Ascending aorta (tissue), 2 donors: ENCODE data around the gene AP4M1. TPM values are rescaled to one million over a fixed set of nuclear protein-coding genes. Genes with fewer than 3 reads are reported as not detected.

Source experiments
- DNase-seq, 2 donors: peaks; one replicate each; pipeline ENCODE4 v3.0.0-alpha.2; 2019; ENCODE audit warnings: low spot score in 2 of 2
- H3K27ac ChIP-seq, 2 donors: fragments of 200-600 bp; sonication (generic); one replicate each; pipeline ENCODE4 v1.5.1; 2016 to 2017; ENCODE audit warnings: mild to moderate bottlenecking in 1 of 2
- H3K27me3 ChIP-seq: fragments of 200-600 bp; sonication (generic); one replicate; pipeline ENCODE4 v1.5.1; 2017
- H3K36me3 ChIP-seq, 2 donors: fragments of 200-600 bp; sonication (generic); one replicate each; pipeline ENCODE4 v1.5.1; 2016
- H3K4me1 ChIP-seq, 2 donors: fragments of 200-600 bp; sonication (generic); one replicate each; pipeline ENCODE4 v1.5.1; 2016 to 2017; ENCODE audit warnings: mild to moderate bottlenecking in 1 of 2
- H3K4me3 ChIP-seq, 2 donors: fragments of 200-600 bp; sonication (generic); one replicate each; pipeline ENCODE4 v1.5.1; 2016 to 2017; ENCODE audit warnings: mild to moderate bottlenecking in 1 of 2
- H3K9me3 ChIP-seq, 2 donors: fragments of 200-600 bp; sonication (generic); one replicate each; pipeline ENCODE4 v1.5.1; 2016
- intact Hi-C: fragments of 100-400 bp; cut with DNase I; formaldehyde crosslinking; loops from one replicate; pipeline ENCODE4 v1.15.1; 2023
- total RNA-seq: library from RNA; depleted of rRNA; stranded (reverse); fragments of >200 nt; gene quantifications from one replicate; pipeline ENCODE4 v1.1.0, GENCODE V29; 2016
- TF ChIP-seq, protein P1 (sequence below), 3 experiments: fragments of 200-600 bp in 2 of 3; fragments of 450-650 bp in 1 of 3; sonication (generic) in 2 of 3; IDR thresholded peaks; one replicate each; pipeline ENCODE4 v1.5.1; 2016 to 2019; ENCODE audit warnings: antibody characterized with exemption in 3 of 3, mild to moderate bottlenecking in 1 of 3, moderate library complexity in 1 of 3

AP4M1 gene
- total RNA-seq, 1 donor from 2014 or later: 29.6 TPM

GRCh38 chr7:100109521-100110163 lies 8.2 kb downstream of the AP4M1 start:
- intact Hi-C loops: no loop called here
- Histone ChIP-seq H3K9me3 (no peaks in the 10 kb centered on the region), H3K27ac (no peak overlapping the region), H3K4me1 (no peaks in the 10 kb centered on the region), H3K36me3 (peaks cover 80 to 92% of the 10 kb centered on the region in 2 donors), H3K27me3 (no peaks in the 10 kb centered on the region), H3K4me3 (no peak overlapping the region)
- DNase-seq: no peak
- TF ChIP-seq, protein P1, sequence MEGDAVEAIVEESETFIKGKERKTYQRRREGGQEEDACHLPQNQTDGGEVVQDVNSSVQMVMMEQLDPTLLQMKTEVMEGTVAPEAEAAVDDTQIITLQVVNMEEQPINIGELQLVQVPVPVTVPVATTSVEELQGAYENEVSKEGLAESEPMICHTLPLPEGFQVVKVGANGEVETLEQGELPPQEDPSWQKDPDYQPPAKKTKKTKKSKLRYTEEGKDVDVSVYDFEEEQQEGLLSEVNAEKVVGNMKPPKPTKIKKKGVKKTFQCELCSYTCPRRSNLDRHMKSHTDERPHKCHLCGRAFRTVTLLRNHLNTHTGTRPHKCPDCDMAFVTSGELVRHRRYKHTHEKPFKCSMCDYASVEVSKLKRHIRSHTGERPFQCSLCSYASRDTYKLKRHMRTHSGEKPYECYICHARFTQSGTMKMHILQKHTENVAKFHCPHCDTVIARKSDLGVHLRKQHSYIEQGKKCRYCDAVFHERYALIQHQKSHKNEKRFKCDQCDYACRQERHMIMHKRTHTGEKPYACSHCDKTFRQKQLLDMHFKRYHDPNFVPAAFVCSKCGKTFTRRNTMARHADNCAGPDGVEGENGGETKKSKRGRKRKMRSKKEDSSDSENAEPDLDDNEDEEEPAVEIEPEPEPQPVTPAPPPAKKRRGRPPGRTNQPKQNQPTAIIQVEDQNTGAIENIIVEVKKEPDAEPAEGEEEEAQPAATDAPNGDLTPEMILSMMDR (IDR thresholded peaks at IDR 0.05): no peak

DNA sequence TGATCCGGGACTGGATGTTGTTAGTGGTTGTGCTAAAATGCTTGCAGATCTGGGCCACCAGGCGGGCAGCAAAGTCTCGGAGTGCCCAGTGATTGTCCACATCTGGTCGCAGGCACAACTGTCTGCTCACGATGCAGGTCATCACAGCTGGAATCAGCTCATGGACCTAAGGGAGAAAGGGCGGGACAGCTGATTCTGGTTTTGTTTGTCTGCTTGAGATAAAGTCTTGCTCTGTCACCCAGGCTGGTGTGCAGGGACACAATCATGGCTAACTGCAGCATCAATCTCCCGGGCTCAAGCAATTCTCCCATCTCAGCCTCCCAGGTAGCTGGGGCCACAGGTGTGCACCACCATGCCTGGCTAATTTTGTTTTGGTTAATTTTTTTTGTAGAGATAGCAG lies 9.7 kb downstream of the AP4M1 start:
- no peak overlapping the region for H3K4me3 ChIP-seq
- peaks cover 72 to 77% of the 10 kb centered on the region in 2 donors for H3K36me3 ChIP-seq
- no peak overlapping the region for H3K27ac ChIP-seq
- H3K4me1 ChIP-seq: no peaks in the 10 kb centered on the region
- no peaks in the 10 kb centered on the region for H3K9me3 ChIP-seq
- H3K27me3 ChIP-seq: no peaks in the 10 kb centered on the region
- TF ChIP-seq, protein P1 (IDR thresholded peaks at IDR 0.05): no peak
- DNase-seq: no peak
- intact Hi-C loops: no loop called here

GRCh38 chr7:100111914-100112313 lies 10.5 kb downstream of the AP4M1 start:
- Histone ChIP-seq H3K36me3 (peaks cover 64 to 70% of the 10 kb centered on the region in 2 donors), H3K27ac (no peak overlapping the region), H3K4me3 (no peak overlapping the region), H3K27me3 (no peaks in the 10 kb centered on the region), H3K9me3 (no peaks in the 10 kb centered on the region), H3K4me1 (no peaks in the 10 kb centered on the region)
- intact Hi-C loops: no loop called here
- TF ChIP-seq, protein P1 (IDR thresholded peaks at IDR 0.05): no peak
- no peak for DNase-seq

DNA sequence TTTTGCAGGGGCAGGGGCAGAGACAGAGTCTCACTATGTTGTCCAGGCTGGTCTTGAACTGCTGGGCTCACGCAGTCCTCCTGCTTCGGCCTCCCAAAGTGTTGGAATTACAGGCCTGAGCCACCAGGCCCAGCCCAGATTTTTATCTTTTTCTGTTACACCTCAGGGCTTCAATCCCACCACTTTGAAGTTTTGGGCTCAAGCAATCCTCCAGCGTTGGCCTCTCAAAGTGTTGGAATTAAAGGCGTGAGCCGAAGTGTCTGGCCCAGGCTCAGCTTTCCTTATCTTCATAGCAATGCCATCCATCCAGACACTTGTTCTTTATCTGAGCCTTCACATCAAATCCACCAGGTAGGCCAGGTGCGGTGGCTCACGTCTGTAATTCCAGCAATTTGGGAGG lies 13.6 kb downstream of the AP4M1 start:
- TF ChIP-seq, protein P1 (IDR thresholded peaks at IDR 0.05): no peak
- H3K9me3 ChIP-seq: no peaks in the 10 kb centered on the region
- H3K4me3 ChIP-seq: no peak overlapping the region
- H3K27ac ChIP-seq: no peak overlapping the region
- H3K27me3 ChIP-seq: no peaks in the 10 kb centered on the region
- intact Hi-C loops: no loop called here
- H3K36me3 ChIP-seq: peaks cover 41 to 43% of the 10 kb centered on the region in 2 donors
- no peak for DNase-seq
- peaks cover 0 to 1% of the 10 kb centered on the region in 2 donors for H3K4me1 ChIP-seq

DNA sequence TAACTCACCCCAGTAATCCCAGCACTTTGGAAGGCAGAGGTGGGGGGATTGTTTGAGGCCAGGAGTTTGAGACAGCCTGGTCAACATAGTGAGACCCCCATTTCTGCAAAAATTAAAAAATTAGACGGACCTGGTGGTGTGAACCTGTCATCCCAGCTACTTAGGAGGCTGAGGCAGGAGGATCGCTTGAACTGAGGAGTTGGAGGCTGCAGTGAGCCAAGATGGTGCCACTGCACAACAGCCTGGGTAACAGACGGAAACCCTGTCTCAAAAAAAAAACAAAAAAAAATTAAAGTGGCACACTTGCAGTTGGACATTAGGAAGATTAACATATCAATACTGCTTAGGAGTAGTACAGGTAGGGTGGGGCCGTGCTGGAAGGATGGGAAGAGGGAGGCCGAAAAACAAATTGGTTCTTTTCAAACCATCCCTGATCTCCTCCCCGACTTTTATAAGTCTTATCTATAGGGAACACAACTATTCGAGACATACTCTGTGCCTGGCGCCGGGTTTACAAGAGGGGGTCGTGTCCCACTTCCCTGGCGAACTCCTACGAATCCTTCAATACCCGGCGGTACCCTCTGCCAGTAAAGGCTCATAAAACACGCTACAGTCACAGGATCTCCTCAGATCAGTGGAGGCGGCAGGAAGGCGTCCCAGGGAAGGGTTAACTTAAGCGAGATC lies 17.1 kb downstream of the AP4M1 start:
- intact Hi-C loops: loop anchor here (1.0 to 2.0 kb wide), 2 partner anchors 17 to 30 kb away; partner anchors contain the start of genes AP4M1, LAMTOR4 and MCM7
- no peak for DNase-seq
- Histone ChIP-seq H3K4me1 (peaks cover 0 to 9% of the 10 kb centered on the region in 2 donors), H3K27ac (peak overlapping the region; percentile 86 to 93), H3K4me3 (peak overlapping the region; percentile 70 to 84), H3K36me3 (peaks cover 8 to 9% of the 10 kb centered on the region in 2 donors), H3K9me3 (no peaks in the 10 kb centered on the region), H3K27me3 (no peaks in the 10 kb centered on the region)
- TF ChIP-seq, protein P1 (IDR thresholded peaks at IDR 0.05): no peak
